Measurements from ENCODE around the gene GLYATL3.

GLYATL3 gene

DNA sequence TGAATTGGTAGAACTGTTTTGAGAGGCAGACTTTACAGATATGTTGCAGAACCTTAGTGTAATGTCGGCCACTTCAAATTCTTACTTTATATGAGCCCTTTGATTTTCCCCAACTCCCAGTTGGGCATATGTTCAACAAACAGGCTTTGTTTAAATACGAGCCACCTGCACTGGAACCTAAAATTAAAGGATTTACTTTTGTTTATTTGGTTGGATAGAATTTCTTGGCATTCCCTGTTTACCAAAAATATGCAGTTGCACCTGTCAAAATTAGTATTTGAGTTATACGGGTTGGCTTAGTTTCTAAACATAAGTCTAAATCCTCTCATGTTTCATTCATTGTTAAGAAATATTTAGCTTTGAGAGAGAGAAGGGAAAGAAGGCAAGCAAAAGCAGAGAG, 2.4 kb upstream of the GLYATL3 start (continued):
- TF ChIP-seq, protein P1, sequence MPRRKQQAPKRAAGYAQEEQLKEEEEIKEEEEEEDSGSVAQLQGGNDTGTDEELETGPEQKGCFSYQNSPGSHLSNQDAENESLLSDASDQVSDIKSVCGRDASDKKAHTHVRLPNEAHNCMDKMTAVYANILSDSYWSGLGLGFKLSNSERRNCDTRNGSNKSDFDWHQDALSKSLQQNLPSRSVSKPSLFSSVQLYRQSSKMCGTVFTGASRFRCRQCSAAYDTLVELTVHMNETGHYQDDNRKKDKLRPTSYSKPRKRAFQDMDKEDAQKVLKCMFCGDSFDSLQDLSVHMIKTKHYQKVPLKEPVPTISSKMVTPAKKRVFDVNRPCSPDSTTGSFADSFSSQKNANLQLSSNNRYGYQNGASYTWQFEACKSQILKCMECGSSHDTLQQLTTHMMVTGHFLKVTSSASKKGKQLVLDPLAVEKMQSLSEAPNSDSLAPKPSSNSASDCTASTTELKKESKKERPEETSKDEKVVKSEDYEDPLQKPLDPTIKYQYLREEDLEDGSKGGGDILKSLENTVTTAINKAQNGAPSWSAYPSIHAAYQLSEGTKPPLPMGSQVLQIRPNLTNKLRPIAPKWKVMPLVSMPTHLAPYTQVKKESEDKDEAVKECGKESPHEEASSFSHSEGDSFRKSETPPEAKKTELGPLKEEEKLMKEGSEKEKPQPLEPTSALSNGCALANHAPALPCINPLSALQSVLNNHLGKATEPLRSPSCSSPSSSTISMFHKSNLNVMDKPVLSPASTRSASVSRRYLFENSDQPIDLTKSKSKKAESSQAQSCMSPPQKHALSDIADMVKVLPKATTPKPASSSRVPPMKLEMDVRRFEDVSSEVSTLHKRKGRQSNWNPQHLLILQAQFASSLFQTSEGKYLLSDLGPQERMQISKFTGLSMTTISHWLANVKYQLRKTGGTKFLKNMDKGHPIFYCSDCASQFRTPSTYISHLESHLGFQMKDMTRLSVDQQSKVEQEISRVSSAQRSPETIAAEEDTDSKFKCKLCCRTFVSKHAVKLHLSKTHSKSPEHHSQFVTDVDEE (CRISPR knock-in tag; IDR thresholded peaks at IDR 0.05) = no peak

DNA sequence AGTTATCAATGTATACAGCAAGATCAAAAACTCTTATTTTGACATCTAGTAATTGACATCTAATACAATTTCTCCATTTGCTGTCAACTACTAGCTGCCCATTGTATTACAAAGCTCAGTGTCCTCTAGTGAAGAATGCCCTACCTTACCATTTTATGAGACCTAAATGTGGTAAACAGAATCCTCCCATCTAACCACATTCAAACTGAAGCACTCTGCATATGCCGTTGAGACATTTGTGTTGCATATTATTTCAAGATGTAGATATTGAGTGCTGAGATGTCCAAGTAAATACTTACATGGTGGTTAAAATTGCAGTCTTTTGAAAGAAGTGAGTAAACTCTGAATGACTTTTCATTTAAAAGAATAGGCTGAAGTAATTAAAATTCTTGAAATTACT, 597 bp upstream of the GLYATL3 start:
- no peak for TF ChIP-seq ZNF70 (CRISPR knock-in tag; IDR thresholded peaks at IDR 0.05)
- no peak for TF ChIP-seq ZNF8 (CRISPR knock-in tag; IDR thresholded peaks at IDR 0.05)
- TF ChIP-seq, protein P2, sequence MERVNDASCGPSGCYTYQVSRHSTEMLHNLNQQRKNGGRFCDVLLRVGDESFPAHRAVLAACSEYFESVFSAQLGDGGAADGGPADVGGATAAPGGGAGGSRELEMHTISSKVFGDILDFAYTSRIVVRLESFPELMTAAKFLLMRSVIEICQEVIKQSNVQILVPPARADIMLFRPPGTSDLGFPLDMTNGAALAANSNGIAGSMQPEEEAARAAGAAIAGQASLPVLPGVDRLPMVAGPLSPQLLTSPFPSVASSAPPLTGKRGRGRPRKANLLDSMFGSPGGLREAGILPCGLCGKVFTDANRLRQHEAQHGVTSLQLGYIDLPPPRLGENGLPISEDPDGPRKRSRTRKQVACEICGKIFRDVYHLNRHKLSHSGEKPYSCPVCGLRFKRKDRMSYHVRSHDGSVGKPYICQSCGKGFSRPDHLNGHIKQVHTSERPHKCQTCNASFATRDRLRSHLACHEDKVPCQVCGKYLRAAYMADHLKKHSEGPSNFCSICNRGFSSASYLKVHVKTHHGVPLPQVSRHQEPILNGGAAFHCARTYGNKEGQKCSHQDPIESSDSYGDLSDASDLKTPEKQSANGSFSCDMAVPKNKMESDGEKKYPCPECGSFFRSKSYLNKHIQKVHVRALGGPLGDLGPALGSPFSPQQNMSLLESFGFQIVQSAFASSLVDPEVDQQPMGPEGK (CRISPR knock-in tag; IDR thresholded peaks at IDR 0.05; ENCODE audit: borderline replicate concordance) = no peak
- no peak for TF ChIP-seq ARNTL (CRISPR knock-in tag; IDR thresholded peaks at IDR 0.05; ENCODE audit: borderline replicate concordance, low read depth)
- ATAC-seq = no peak

DNA sequence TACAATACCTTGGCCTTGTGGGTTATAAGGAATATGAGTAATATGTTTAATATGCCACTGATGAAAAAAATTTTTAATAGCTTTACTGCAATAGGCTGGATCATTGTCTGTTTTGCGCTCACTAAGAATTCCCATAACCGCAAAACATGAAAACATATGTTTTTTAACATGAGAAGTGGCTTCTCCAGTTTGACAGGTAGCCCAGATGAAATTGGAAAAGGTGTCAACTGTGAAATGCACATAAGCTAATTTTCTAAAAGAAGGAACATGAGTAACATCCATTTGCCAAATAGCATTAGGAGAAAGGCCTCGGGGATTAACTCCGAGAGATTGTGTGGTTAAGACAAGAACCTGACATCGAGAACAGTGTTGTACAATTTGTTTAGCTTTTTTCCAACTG, 4.9 kb downstream of the GLYATL3 start:
- TF ChIP-seq, protein P2 (CRISPR knock-in tag; IDR thresholded peaks at IDR 0.05; ENCODE audit: borderline replicate concordance) = no peak
- no peak for ATAC-seq

DNA sequence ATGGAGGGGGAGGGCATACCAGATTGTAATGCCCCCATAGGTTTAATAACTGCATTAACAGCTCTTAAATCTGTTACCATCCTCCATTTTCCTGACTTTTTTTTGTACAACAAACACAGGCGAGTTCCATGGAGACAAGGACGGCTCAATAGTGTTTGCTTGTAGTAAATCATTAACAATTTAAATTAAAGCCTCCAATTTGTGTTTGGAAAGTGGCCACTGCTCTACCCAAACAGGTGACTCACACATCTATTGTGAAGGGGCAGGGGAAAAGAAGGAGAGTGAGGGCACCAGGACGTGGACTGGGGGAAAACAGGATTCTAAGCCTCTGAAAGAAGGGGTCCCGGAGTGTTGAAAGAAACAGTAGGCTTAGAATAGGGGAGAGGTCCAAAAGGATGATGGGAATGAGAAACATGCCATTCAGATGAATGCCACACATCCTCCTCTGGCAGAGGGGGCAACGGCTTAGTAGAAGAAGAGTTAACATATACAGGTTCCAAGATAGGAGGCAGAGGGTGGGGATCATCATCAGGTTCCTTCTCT, 6.9 kb downstream of the GLYATL3 start:
- no peak for TF ChIP-seq ZNF70 (CRISPR knock-in tag; IDR thresholded peaks at IDR 0.05)
- no peak for TF ChIP-seq ESRRG (CRISPR knock-in tag; IDR thresholded peaks at IDR 0.05)
- TF ChIP-seq, protein P3, sequence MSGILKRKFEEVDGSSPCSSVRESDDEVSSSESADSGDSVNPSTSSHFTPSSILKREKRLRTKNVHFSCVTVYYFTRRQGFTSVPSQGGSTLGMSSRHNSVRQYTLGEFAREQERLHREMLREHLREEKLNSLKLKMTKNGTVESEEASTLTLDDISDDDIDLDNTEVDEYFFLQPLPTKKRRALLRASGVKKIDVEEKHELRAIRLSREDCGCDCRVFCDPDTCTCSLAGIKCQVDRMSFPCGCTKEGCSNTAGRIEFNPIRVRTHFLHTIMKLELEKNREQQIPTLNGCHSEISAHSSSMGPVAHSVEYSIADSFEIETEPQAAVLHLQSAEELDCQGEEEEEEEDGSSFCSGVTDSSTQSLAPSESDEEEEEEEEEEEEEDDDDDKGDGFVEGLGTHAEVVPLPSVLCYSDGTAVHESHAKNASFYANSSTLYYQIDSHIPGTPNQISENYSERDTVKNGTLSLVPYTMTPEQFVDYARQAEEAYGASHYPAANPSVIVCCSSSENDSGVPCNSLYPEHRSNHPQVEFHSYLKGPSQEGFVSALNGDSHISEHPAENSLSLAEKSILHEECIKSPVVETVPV (CRISPR knock-in tag; IDR thresholded peaks at IDR 0.05) = no peak
- TF ChIP-seq ZFP3 (CRISPR knock-in tag; IDR thresholded peaks at IDR 0.05) = no peak
- TF ChIP-seq ZNF565 (CRISPR knock-in tag; conservative IDR thresholded peaks at IDR 0.05; ENCODE audit: low read depth) = no peak
- ATAC-seq = no peak

DNA sequence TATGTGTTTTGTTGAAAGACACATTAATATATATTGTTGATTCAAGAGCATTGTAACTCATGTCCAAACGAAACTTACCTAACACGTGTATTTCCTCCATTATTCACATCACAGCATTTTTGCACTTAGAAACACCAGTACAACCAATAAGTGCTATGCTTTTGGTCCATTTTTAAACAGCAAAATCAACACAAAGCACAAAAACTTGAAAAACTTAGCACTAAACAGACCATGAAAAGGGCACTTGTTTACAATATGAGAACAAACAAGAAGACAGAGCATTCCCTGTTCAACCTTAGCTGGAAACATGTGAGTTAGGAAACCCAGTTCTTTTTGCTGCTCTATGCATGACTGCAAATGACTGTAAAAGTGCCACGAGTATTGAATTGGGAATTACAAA, 9.6 kb downstream of the GLYATL3 start:
- TF ChIP-seq ZFP3 (CRISPR knock-in tag; IDR thresholded peaks at IDR 0.05) (no peak), ZNF70 (CRISPR knock-in tag; IDR thresholded peaks at IDR 0.05) (no peak), ZFP30 (CRISPR knock-in tag; IDR thresholded peaks at IDR 0.05) (no peak), BACH2 (CRISPR knock-in tag; IDR thresholded peaks at IDR 0.05; ENCODE audit: borderline replicate concordance) (no peak), ESRRG (CRISPR knock-in tag; IDR thresholded peaks at IDR 0.05) (no peak), RARB (CRISPR knock-in tag; IDR thresholded peaks at IDR 0.05) (no peak)
- TF ChIP-seq, protein P3 (CRISPR knock-in tag; IDR thresholded peaks at IDR 0.05) = no peak
- no peak for ATAC-seq

All from SK-N-SH treated with all-trans-retinoic acid at 6 μM for 48 hours (cell line).